ENCODE measurements around the gene PDE9A. TPM values are rescaled to one million over a fixed set of nuclear protein-coding genes. Genes with fewer than 3 reads are reported as not detected.

PDE9A gene
- total and polyA plus RNA-seq, 2 of the 4 experiments (the other 2 are of a cell fraction) = 0.89 to 0.90 TPM

DNA sequence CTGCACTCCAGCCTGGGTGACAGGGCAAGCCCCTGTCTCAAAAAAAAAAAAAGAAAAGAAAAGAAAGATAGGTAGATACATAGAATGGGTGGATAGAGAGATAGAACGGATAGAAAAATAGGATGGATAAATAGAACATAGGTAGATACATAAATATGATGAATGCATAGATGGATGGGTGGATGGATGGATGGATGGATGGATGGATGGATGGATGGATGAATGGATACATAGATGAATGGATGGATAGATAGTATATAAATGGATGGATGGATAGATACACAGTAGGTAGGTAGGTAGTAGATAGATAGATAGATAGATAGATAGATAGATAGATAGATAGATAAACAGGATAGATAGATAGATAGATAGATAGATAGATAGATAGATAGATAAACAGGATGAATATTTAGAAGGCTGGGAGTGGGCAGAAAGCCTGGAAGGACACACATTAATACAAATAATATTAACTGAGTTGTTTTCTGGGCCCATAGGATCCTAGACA is 87.0 kb downstream of the PDE9A start:
- H3K4ac ChIP-seq (ENCODE audit: low read depth, low read length) = no peak overlapping the region
- no peak overlapping the region for H2BK15ac ChIP-seq (ENCODE audit: low read depth, low read length)
- dilution Hi-C loops (cut with HindIII; ENCODE audit: low sequenced_read_pairs, unreplicated experiment) (no loop called here), intact Hi-C loops (cut with micrococcal nuclease) (no loop called here), in situ Hi-C loops (cut with MboI; ENCODE audit: low sequenced_read_pairs) (no loop called here)
- H2AK5ac ChIP-seq (ENCODE audit: low read depth, low read length) = no peak overlapping the region
- no peak overlapping the region for H4K8ac ChIP-seq (ENCODE audit: low read depth in 2 of 2, low read length in 2 of 2)
- H3K9me1 ChIP-seq (ENCODE audit: insufficient read depth, low read length) = no peaks in the 10 kb centered on the region
- no peak overlapping the region for H3K9ac ChIP-seq (ENCODE audit: low read depth, low read length)
- no peaks in the 10 kb centered on the region for H3K36me3 ChIP-seq (ENCODE audit: control insufficient read depth, insufficient read depth, low read length)
- no peak overlapping the region for H3K4me3 ChIP-seq (ENCODE audit: insufficient read depth, low read depth, low read length)
- H3K4me1 ChIP-seq (ENCODE audit: control insufficient read depth, insufficient read depth, low read length) = peaks cover 7% of the 10 kb centered on the region; the same call in 1 of the 2 replicates
- POLR2A ChIA-PET (ENCODE audit: unreplicated experiment) = no interaction called here
- no peaks in the 10 kb centered on the region for H4K20me1 ChIP-seq (ENCODE audit: insufficient read depth, low read length)
- no peak overlapping the region for H3K23ac ChIP-seq (ENCODE audit: low read depth, low read length)
- H3K27ac ChIP-seq (ENCODE audit: insufficient read depth, low read length) = no peak overlapping the region
- ATAC-seq (ENCODE audit: low read depth) = no peak
- no peak overlapping the region for H2AK9ac ChIP-seq (replicated peaks; ENCODE audit: low read depth, low read length, poor library complexity)
- H3K9me3 ChIP-seq (ENCODE audit: control insufficient read depth, insufficient read depth, low read length) = no peaks in the 10 kb centered on the region
- no peak overlapping the region for H3K4me2 ChIP-seq (ENCODE audit: low read depth, low read length)
- H2BK5ac ChIP-seq (ENCODE audit: low read depth, low read length, poor library complexity, severe bottlenecking) = no peak overlapping the region
- no TSS peak for BruUV-seq (replicated peaks)
- 93 to 100% methylated on average over 1 of the region's 1 CpG for WGBS, 2 experiments (ENCODE audit: extremely low coverage in 2 of 2, insufficient read length in 1 of 2)
- no peak for DNase-seq
- H2BK120ac ChIP-seq (ENCODE audit: low read depth, low read length) = no peak overlapping the region
- no peak overlapping the region for H4K91ac ChIP-seq (ENCODE audit: insufficient read depth, low read depth, low read length)
- no peak overlapping the region for H2AFZ ChIP-seq (replicated peaks; ENCODE audit: low read length, poor library complexity)
- no peaks in the 10 kb centered on the region; the same call in 1 of the 2 replicates for H3K27me3 ChIP-seq (ENCODE audit: control insufficient read depth, insufficient read depth, low read length)
- CTCF ChIA-PET = no interaction called here
- H4K5ac ChIP-seq (ENCODE audit: low read depth, low read length) = no peak overlapping the region
- no peaks in the 10 kb centered on the region for H3K79me1 ChIP-seq (ENCODE audit: low read depth in 1 of 2, low read length in 2 of 2)
- no peak overlapping the region for H3K14ac ChIP-seq (replicated peaks; ENCODE audit: low read depth, low read length)
- no peak overlapping the region for H3K18ac ChIP-seq (ENCODE audit: low read depth, low read length)
- H2BK20ac ChIP-seq (ENCODE audit: low read depth, low read length) = no peak overlapping the region
- H3K56ac ChIP-seq (ENCODE audit: extremely low read depth, insufficient read depth, low read length) = no peak overlapping the region
- TF ChIP-seq MAZ (IDR thresholded peaks at IDR 0.05; ENCODE audit: borderline replicate concordance, low read depth, low read length) (no peak), RCOR1 (IDR thresholded peaks at IDR 0.05; ENCODE audit: insufficient replicate concordance, low read length) (no peak), RAD21 (IDR thresholded peaks at IDR 0.05; ENCODE audit: low read length) (no peak)
- TF ChIP-seq, protein P1, sequence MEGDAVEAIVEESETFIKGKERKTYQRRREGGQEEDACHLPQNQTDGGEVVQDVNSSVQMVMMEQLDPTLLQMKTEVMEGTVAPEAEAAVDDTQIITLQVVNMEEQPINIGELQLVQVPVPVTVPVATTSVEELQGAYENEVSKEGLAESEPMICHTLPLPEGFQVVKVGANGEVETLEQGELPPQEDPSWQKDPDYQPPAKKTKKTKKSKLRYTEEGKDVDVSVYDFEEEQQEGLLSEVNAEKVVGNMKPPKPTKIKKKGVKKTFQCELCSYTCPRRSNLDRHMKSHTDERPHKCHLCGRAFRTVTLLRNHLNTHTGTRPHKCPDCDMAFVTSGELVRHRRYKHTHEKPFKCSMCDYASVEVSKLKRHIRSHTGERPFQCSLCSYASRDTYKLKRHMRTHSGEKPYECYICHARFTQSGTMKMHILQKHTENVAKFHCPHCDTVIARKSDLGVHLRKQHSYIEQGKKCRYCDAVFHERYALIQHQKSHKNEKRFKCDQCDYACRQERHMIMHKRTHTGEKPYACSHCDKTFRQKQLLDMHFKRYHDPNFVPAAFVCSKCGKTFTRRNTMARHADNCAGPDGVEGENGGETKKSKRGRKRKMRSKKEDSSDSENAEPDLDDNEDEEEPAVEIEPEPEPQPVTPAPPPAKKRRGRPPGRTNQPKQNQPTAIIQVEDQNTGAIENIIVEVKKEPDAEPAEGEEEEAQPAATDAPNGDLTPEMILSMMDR (conservative IDR thresholded peaks at IDR 0.05; ENCODE audit: low read depth, low read length) = no peak
